Measurements from ENCODE around the gene MROH2A. TPM values are rescaled to one million over a fixed set of nuclear protein-coding genes. Genes with fewer than 3 reads are reported as not detected.

Gene MROH2A
- total and polyA plus RNA-seq, 4 experiments from 2014 or later: not detected

DNA sequence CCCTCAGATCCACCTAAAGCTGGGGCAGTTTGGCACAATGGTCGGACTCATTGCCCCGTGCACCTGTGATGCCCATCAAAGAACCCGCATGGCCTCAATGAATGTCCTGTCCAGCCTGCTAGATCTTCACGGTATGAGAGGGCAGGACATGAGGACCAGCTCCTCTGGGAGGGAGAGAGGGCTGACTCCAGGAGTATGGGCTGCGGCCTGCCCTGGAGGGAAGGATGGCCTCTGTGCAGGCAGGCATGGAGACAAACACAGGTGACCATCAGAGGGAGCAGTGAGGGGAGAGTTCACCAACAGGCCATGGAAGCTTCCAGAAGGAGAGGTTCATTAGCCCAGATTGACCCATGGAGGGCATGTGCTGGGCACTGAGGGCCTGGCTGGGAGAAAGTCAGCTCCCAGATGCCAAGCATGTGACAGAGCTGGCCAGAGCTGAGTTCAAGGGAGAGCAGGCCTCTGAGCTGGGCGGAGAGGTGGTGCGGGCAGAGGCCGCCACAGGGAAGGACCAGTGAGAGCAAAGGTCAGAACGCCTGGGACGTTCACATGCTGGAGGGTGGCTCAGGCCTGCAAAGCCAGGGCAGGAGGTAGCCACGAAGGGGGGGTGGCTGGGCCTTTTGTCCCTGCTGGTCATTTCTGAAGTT lies 40.0 kb downstream of the MROH2A start:
- ChIA-PET CTCF (ENCODE audit: partially characterized antibody) (no interaction called here), POLR2A (ENCODE audit: partially characterized antibody) (no interaction called here)
- H3K4me1 ChIP-seq (ENCODE audit: insufficient read depth, low read length): no peaks in the 10 kb centered on the region
- H3K4me3 ChIP-seq (ENCODE audit: low read length in 2 of 2): no peak overlapping the region
- H3K36me3 ChIP-seq (ENCODE audit: insufficient read depth, low read length): no peaks in the 10 kb centered on the region
- DNase-seq: no peak
- Mint-ChIP-seq H3K27me3 (peaks cover 0 to 11% of the 10 kb centered on the region in 2 donors), H3K4me3 (no peak overlapping the region), H3K4me1 (no peaks in the 10 kb centered on the region), H3K9me3 (no peaks in the 10 kb centered on the region), H3K36me3 (no peaks in the 10 kb centered on the region), H3K27ac (peak overlapping the region in 1 of 7 donors; percentile 57)
- H3K9me3 ChIP-seq (ENCODE audit: control insufficient read depth in 1 of 2, low read length in 2 of 2): no peaks in the 10 kb centered on the region
- H3K27me3 ChIP-seq (ENCODE audit: insufficient read depth, low read length): no peaks in the 10 kb centered on the region
- intact Hi-C loops (cut with micrococcal nuclease): no loop called here
- H3K27ac ChIP-seq (ENCODE audit: low read depth, low read length): no peak overlapping the region

DNA sequence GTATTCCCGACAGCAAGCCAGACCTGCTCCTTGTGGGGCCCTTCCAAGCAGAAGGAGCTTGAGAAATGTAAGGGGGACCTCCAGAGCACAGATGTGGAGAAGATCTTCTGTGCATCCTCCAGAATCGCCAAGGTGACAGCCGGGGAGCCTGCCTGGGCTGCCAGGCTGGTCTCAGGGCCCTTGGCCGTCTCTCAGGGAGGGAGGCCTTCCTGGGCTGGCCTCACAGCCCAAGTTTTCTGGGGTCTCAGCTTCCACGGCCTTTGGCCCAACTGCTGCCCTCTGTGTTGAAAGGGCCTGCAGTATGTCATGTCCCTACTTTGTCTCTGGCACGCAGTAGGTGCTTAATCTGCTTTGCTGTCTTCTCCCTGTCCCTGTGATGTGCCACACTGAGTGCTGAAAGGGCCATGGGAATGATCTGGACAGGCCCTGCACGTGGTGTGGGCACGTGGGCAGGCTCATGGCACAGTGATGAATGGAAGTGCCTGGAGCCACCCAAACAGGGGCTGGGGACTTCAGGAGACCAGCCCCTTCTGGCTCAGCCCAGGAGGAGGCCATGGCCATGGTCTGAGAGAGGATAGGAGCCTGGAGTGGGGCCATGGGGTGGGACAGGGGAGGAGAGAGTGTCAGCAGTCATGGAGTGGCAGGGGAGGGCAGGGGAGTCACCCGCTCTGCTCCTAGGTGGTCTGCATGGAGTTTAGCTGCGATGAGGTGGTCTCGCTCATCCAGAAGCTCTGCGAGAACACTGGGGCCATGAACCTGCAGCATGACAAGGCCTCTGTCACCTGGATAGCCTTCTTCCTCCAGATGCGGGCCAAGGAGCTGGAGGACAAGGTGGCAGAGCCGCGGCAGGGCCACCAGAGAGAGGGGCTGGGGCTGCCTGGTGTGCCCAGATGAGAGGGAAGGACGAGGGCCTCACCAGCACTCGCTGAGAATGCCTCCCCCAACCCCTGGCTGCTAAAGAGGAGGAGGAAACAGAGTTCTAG lies 40.8 kb downstream of the MROH2A start:
- H3K27me3 ChIP-seq (ENCODE audit: insufficient read depth, low read length): no peaks in the 10 kb centered on the region
- intact Hi-C loops (cut with micrococcal nuclease): no loop called here
- H3K27ac Mint-ChIP-seq: no peak overlapping the region

DNA sequence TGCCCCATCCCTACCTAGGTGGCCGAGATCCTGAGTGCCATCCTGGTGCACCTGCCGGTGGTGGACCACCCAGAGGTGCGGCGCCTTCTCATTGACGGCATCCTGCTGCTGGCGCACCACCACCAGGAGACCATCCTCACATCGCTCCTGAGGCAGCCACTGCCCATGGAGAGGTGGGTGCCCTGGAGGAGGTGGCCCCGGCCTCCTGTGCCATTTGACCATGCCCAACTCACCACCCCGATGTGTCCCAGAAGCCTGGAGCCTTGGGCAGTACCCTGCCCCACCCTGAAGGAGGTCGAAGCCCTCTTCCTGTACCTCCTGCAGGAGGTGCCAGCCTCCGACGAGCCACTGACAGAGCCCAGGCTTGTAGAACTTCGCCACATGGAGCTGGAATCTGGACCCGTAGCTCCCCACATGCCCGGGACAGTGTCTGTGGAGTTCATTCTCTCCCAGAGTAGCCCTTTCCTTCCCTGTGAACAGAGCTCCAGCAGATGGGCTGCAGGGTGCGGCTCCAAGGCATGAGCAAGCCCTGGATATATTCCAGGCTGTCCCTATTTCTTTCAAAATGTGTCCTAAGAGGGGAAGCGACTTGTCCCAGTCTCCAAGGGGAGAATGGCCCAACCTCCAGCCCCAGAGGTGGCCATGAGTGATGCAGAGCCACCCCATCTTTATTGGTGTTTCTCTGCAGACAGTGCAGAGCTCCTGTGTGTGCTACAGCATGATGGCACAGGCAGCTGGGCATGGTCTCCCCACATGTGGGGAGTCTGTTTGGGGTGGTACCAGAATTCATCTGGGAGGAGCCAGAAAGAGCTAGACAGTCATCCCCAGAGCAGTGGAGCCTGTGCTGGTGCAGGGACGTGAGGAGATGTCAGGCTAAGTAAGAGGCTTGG lies 42.0 kb downstream of the MROH2A start:
- H3K36me3 Mint-ChIP-seq: no peaks in the 10 kb centered on the region
- Histone ChIP-seq H3K4me3 (ENCODE audit: low read length in 2 of 2) (no peak overlapping the region), H3K9me3 (ENCODE audit: control insufficient read depth in 1 of 2, low read length in 2 of 2) (no peaks in the 10 kb centered on the region), H3K27me3 (ENCODE audit: insufficient read depth, low read length) (no peaks in the 10 kb centered on the region), H3K27ac (ENCODE audit: low read depth, low read length) (no peak overlapping the region), H3K36me3 (ENCODE audit: insufficient read depth, low read length) (no peaks in the 10 kb centered on the region), H3K4me1 (ENCODE audit: insufficient read depth, low read length) (no peaks in the 10 kb centered on the region)
- no peak overlapping the region for H3K4me3 Mint-ChIP-seq
- intact Hi-C loops (cut with micrococcal nuclease): no loop called here
- no peaks in the 10 kb centered on the region for H3K4me1 Mint-ChIP-seq
- ChIA-PET POLR2A (ENCODE audit: partially characterized antibody) (no interaction called here), CTCF (ENCODE audit: partially characterized antibody) (no interaction called here)
- H3K27ac Mint-ChIP-seq: no peak overlapping the region
- no peak for DNase-seq
- H3K27me3 Mint-ChIP-seq: peaks cover 1 to 9% of the 10 kb centered on the region in 2 donors
- H3K9me3 Mint-ChIP-seq: no peaks in the 10 kb centered on the region

More for the DNA sequence above, 40.8 kb downstream of the MROH2A start:
- no peak for DNase-seq
- Mint-ChIP-seq H3K4me1 (no peaks in the 10 kb centered on the region), H3K27me3 (peaks cover 1 to 11% of the 10 kb centered on the region in 2 donors), H3K36me3 (no peaks in the 10 kb centered on the region), H3K4me3 (no peak overlapping the region), H3K9me3 (no peaks in the 10 kb centered on the region)
- ChIA-PET CTCF (ENCODE audit: partially characterized antibody) (no interaction called here), POLR2A (ENCODE audit: partially characterized antibody) (no interaction called here)
- Histone ChIP-seq H3K9me3 (ENCODE audit: control insufficient read depth in 1 of 2, low read length in 2 of 2) (no peaks in the 10 kb centered on the region), H3K4me3 (ENCODE audit: low read length in 2 of 2) (no peak overlapping the region), H3K27ac (ENCODE audit: low read depth, low read length) (no peak overlapping the region), H3K4me1 (ENCODE audit: insufficient read depth, low read length) (no peaks in the 10 kb centered on the region), H3K36me3 (ENCODE audit: insufficient read depth, low read length) (no peaks in the 10 kb centered on the region)

DNA sequence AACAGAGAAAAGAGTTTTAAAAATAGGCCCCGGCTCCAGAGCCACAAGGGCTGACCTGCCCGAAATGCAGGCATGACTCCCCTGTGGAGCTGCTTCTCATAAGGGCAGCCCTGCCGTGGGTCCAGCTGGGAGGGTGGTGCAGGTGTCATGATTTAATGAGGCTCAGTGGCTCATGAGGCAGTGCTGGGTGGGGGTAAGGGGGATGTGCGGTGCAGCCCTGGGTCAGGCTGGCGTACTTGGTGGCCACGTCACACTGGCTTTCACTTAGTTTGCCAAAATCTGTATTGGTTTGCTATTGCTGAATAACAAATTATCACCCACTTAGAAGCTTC lies 42.6 kb downstream of the MROH2A start:
- Histone ChIP-seq H3K27me3 (ENCODE audit: insufficient read depth, low read length) (no peaks in the 10 kb centered on the region), H3K9me3 (ENCODE audit: control insufficient read depth in 1 of 2, low read length in 2 of 2) (no peaks in the 10 kb centered on the region), H3K27ac (ENCODE audit: low read depth, low read length) (no peak overlapping the region), H3K4me1 (ENCODE audit: insufficient read depth, low read length) (no peaks in the 10 kb centered on the region), H3K4me3 (ENCODE audit: low read length in 2 of 2) (no peak overlapping the region), H3K36me3 (ENCODE audit: insufficient read depth, low read length) (no peaks in the 10 kb centered on the region)
- peaks cover 1 to 9% of the 10 kb centered on the region in 2 donors for H3K27me3 Mint-ChIP-seq
- H3K9me3 Mint-ChIP-seq: no peaks in the 10 kb centered on the region
- H3K27ac Mint-ChIP-seq: no peak overlapping the region
- POLR2A ChIA-PET (ENCODE audit: partially characterized antibody): no interaction called here
- no peak overlapping the region for H3K4me3 Mint-ChIP-seq
- CTCF ChIA-PET (ENCODE audit: partially characterized antibody): no interaction called here
- no peak for DNase-seq
- intact Hi-C loops (cut with micrococcal nuclease): no loop called here
- H3K4me1 Mint-ChIP-seq: no peaks in the 10 kb centered on the region
- no peaks in the 10 kb centered on the region for H3K36me3 Mint-ChIP-seq

DNA sequence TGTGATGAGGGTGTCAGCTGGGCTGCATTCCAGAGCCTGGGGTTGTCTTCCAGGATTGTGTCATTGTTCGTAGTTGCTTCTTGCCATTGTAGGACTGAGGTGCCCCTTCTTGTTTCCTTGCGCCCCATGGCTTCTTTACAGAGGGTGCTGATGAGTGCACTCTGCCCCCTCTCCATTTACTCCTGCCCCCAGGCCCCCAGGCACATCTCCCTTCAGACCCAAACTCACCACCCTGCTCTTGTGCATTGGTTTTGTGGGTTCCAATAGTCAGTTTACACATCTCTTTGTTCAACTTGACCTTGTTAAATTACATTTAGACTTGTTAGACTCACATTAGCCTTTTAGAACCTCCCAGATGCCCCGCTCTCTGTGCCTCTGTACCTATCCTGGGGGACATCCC lies 43.1 kb downstream of the MROH2A start:
- Histone ChIP-seq H3K36me3 (ENCODE audit: insufficient read depth, low read length) (no peaks in the 10 kb centered on the region), H3K27me3 (ENCODE audit: insufficient read depth, low read length) (no peaks in the 10 kb centered on the region), H3K4me1 (ENCODE audit: insufficient read depth, low read length) (no peaks in the 10 kb centered on the region), H3K9me3 (ENCODE audit: control insufficient read depth in 1 of 2, low read length in 2 of 2) (no peaks in the 10 kb centered on the region), H3K4me3 (ENCODE audit: low read length in 2 of 2) (no peak overlapping the region), H3K27ac (ENCODE audit: low read depth, low read length) (no peak overlapping the region)
- Mint-ChIP-seq H3K36me3 (no peaks in the 10 kb centered on the region), H3K9me3 (no peaks in the 10 kb centered on the region), H3K4me3 (no peak overlapping the region), H3K27ac (no peak overlapping the region), H3K27me3 (peaks cover 3 to 9% of the 10 kb centered on the region in 2 donors), H3K4me1 (no peaks in the 10 kb centered on the region)
- DNase-seq: no peak
- CTCF ChIA-PET (ENCODE audit: partially characterized antibody): no interaction called here
- intact Hi-C loops (cut with micrococcal nuclease): no loop called here
- POLR2A ChIA-PET (ENCODE audit: partially characterized antibody): no interaction called here

DNA sequence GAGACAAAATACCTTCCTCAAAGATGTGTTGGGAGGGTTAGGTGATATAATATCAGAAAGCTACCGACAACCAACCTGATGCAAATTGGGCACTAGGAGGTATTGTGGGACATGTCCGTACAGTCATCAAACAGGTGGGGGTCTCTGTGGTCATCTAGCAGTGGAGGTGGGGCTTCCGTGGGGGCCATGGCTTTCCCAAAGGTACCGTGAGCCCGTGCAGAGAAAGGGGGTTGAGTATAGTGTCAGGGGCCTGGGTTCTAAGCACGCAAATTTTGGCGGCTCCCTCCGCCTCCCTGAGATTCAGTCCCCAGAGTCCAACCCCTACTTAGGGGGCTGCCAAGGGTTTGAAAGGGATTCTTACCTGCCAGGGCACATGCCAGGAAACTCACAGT lies 43.6 kb downstream of the MROH2A start:
- POLR2A ChIA-PET (ENCODE audit: partially characterized antibody): no interaction called here

DNA sequence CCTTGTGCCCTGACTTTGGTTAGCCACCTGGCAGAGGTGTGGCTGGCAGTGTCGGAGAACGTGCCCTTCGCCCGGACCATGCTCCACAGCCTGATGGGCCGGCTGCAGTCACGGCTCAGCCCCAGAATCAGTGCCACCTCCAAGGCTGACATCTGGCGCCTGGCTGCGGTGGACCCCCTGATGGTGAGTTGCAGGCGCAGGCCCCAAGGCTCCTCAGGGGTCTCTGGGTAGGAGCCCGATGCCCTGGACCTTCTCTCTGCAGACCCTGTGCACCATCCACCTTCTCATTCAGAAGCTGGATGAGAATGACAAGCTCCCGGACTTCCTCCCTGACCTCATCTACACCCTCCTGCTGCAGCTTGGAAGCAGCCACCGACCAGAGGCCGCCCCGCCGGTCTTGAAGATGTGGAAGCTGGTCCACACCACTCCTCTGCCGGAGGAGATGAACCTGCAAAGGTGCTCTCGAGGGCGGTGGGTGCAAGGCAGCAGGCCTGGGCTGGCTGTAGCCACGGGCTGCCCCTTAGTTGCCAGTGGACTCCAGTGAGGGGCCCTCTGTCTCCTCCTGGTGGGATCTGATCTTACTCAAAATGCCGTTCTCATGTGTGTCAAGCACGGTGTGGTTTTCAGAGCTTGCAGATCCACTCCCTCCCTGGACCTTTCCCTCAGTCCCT lies 44.1 kb downstream of the MROH2A start:
- H3K27me3 Mint-ChIP-seq: peaks cover 3 to 6% of the 10 kb centered on the region in 2 donors
- Histone ChIP-seq H3K27me3 (ENCODE audit: insufficient read depth, low read length) (no peaks in the 10 kb centered on the region), H3K9me3 (ENCODE audit: control insufficient read depth in 1 of 2, low read length in 2 of 2) (no peaks in the 10 kb centered on the region), H3K36me3 (ENCODE audit: insufficient read depth, low read length) (no peaks in the 10 kb centered on the region), H3K4me1 (ENCODE audit: insufficient read depth, low read length) (no peaks in the 10 kb centered on the region), H3K4me3 (ENCODE audit: low read length in 2 of 2) (no peak overlapping the region), H3K27ac (ENCODE audit: low read depth, low read length) (no peak overlapping the region)
- no peak overlapping the region for H3K4me3 Mint-ChIP-seq
- H3K9me3 Mint-ChIP-seq: no peaks in the 10 kb centered on the region
- no peak for DNase-seq
- intact Hi-C loops (cut with micrococcal nuclease): no loop called here
- no peak overlapping the region for H3K27ac Mint-ChIP-seq
- no peaks in the 10 kb centered on the region for H3K36me3 Mint-ChIP-seq
- ChIA-PET POLR2A (ENCODE audit: partially characterized antibody) (no interaction called here), CTCF (ENCODE audit: partially characterized antibody) (no interaction called here)
- no peaks in the 10 kb centered on the region for H3K4me1 Mint-ChIP-seq

More for the DNA sequence above, 43.6 kb downstream of the MROH2A start:
- no peaks in the 10 kb centered on the region for H3K27me3 ChIP-seq (ENCODE audit: insufficient read depth, low read length)
- Mint-ChIP-seq H3K36me3 (no peaks in the 10 kb centered on the region), H3K4me3 (no peak overlapping the region), H3K4me1 (no peaks in the 10 kb centered on the region), H3K27ac (no peak overlapping the region), H3K27me3 (peaks cover 3 to 9% of the 10 kb centered on the region in 2 donors), H3K9me3 (no peaks in the 10 kb centered on the region)
- intact Hi-C loops (cut with micrococcal nuclease): no loop called here
- CTCF ChIA-PET (ENCODE audit: partially characterized antibody): no interaction called here
- no peak overlapping the region for H3K27ac ChIP-seq (ENCODE audit: low read depth, low read length)
- no peaks in the 10 kb centered on the region for H3K9me3 ChIP-seq (ENCODE audit: control insufficient read depth in 1 of 2, low read length in 2 of 2)
- no peak for DNase-seq
- H3K4me1 ChIP-seq (ENCODE audit: insufficient read depth, low read length): no peaks in the 10 kb centered on the region
- H3K4me3 ChIP-seq (ENCODE audit: low read length in 2 of 2): no peak overlapping the region
- no peaks in the 10 kb centered on the region for H3K36me3 ChIP-seq (ENCODE audit: insufficient read depth, low read length)
